HEK293T (cell line): ENCODE results near the gene COG2.
"Not testable (repeated sequence)": the region's sequence is repeated elsewhere in the genome, so short reads cannot be mapped to it uniquely, and the experiment has no call there.

Experiments used
- CTCF ChIA-PET: fragments of 350-600 bp; formaldehyde crosslinking; extraction: SDS; loops from one replicate; lab custom pipeline; 2021; ENCODE audit warnings: antibody characterized with exemption, inconsistent platforms; lab: Yijun Ruan, JAX
- POLR2A ChIA-PET: fragments of 350-600 bp; formaldehyde crosslinking; extraction: SDS; loops from one replicate; lab custom pipeline; 2020; ENCODE audit warnings: antibody characterized with exemption, inconsistent platforms; lab: Yijun Ruan, JAX
- DNase-seq: peaks from one replicate; pipeline ENCODE4 v3.0.0; 2012; ENCODE audit warnings: mixed read lengths; ENCODE audit errors: extremely low spot score
- ARNT ChIP-seq: fragments of 450-650 bp; IDR thresholded peaks from 2 replicates; pipeline ENCODE4 v1.6.1; 2017; ENCODE audit warnings: mild to moderate bottlenecking
- BHLHE40 ChIP-seq: fragments of 450-650 bp; IDR thresholded peaks from 2 replicates; pipeline ENCODE4 v1.6.1; 2016; ENCODE audit warnings: mild to moderate bottlenecking, moderate library complexity, borderline replicate concordance
- CTBP1 ChIP-seq: fragments of 450-650 bp; IDR thresholded peaks from 2 replicates; pipeline ENCODE4 v1.6.1; 2016; ENCODE audit warnings: borderline replicate concordance
- ELF4 ChIP-seq: fragments of 450-650 bp; IDR thresholded peaks from 2 replicates; pipeline ENCODE4 v1.6.1; 2017; ENCODE audit warnings: antibody characterized with exemption
- FOXA1 ChIP-seq: fragments of 450-650 bp; IDR thresholded peaks from 2 replicates; pipeline ENCODE4 v1.6.1; 2016; ENCODE audit warnings: mild to moderate bottlenecking
- FOXK2 ChIP-seq: fragments of 450-650 bp; IDR thresholded peaks from 2 replicates; pipeline ENCODE4 v1.6.1; 2016; ENCODE audit warnings: mild to moderate bottlenecking
- FOXM1 ChIP-seq: fragments of 450-650 bp; IDR thresholded peaks from 2 replicates; pipeline ENCODE4 v1.6.1; 2017; ENCODE audit warnings: mild to moderate bottlenecking, borderline replicate concordance
- HDGF ChIP-seq: fragments of 450-650 bp; IDR thresholded peaks from 2 replicates; pipeline ENCODE4 v1.6.1; 2017; ENCODE audit warnings: antibody characterized with exemption, borderline replicate concordance
- L3MBTL2 ChIP-seq: fragments of 450-650 bp; conservative IDR thresholded peaks from 2 replicates; pipeline ENCODE4 v1.6.1; 2016; ENCODE audit warnings: mild to moderate bottlenecking
- LEF1 ChIP-seq: fragments of 450-650 bp; IDR thresholded peaks from 2 replicates; pipeline ENCODE4 v1.6.1; 2017; ENCODE audit warnings: mild to moderate bottlenecking, borderline replicate concordance
- NFRKB ChIP-seq: fragments of 450-650 bp; IDR thresholded peaks from 2 replicates; pipeline ENCODE4 v1.6.1; 2016; ENCODE audit warnings: mild to moderate bottlenecking, moderate library complexity
- PKNOX1 ChIP-seq: fragments of 450-650 bp; IDR thresholded peaks from 2 replicates; pipeline ENCODE4 v1.6.1; 2016
- SP1 ChIP-seq: fragments of 450-650 bp; IDR thresholded peaks from 2 replicates; pipeline ENCODE4 v1.6.1; 2017
- SUZ12 ChIP-seq: fragments of 450-650 bp; IDR thresholded peaks from 2 replicates; pipeline ENCODE4 v1.6.1; 2016; ENCODE audit warnings: mild to moderate bottlenecking
- TARDBP ChIP-seq: fragments of 450-650 bp; IDR thresholded peaks from 2 replicates; pipeline ENCODE4 v1.6.1; 2016
- ZNF384 ChIP-seq: fragments of 450-650 bp; IDR thresholded peaks from 2 replicates; pipeline ENCODE4 v1.6.1; 2016

COG2 gene

DNA sequence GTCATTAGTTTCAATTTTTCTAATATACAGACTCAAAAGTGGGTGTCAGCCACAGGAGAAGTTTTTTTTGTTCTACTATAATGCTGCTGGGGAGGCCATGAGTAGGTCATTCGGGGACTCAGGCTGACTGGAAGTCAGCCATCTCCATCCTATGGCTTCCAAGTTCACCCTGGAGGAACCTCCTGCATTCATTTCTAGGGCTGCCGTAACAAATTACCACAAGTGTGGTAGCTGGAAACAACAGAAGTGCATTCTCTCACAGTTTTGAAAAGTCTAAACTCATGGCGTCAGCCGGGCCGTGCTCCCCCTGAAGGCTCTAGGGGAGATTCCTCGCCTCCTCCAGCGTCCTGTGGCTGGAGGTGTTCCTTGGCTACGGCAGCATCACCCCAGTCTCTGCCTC is 53.9 kb downstream of the COG2 start:
- CTCF ChIA-PET: no interaction called here

DNA sequence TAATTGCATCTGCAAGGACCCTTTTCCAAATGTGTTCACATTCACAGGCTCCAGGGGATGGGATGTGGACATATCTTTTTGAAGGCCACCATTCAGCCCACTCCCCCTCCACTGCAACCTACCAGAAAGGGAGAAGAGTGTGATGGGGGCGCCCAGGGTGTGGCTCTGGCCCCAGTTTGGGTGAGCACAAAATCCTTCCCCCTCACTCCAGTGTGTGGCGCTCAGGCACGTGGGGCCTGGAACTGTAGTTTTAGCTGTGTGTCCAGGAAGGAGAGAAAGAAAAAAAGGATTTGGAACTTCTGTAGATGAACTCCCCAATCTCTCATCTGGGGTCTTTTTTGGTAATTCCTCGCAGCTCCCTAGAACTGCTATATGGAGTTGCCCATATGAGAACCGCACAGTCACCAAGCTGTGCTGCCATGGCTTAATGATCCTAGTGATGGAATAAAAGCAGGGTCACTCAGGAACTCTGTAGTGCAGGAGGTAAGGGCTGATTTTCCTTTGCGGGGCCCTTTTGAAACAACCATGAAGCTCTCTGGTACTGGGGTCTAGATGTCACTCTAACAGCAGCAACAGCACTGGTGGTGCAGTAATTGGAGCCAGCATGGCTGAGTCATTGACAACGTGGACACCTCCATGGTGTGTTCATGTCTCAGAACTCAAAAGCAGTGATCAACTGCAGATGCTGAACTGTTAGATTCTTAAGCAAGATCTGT is 54.6 kb downstream of the COG2 start:
- CTCF ChIA-PET: no interaction called here

More for the DNA sequence above, 53.9 kb downstream of the COG2 start:
- TF ChIP-seq ARNT: no peak
- no peak for TF ChIP-seq BHLHE40
- TF ChIP-seq LEF1: no peak
- no peak for TF ChIP-seq CTBP1
- TF ChIP-seq SP1: no peak
- TF ChIP-seq SUZ12: no peak
- TF ChIP-seq FOXK2: no peak
- POLR2A ChIA-PET: no interaction called here
- DNase-seq: no peak

DNA sequence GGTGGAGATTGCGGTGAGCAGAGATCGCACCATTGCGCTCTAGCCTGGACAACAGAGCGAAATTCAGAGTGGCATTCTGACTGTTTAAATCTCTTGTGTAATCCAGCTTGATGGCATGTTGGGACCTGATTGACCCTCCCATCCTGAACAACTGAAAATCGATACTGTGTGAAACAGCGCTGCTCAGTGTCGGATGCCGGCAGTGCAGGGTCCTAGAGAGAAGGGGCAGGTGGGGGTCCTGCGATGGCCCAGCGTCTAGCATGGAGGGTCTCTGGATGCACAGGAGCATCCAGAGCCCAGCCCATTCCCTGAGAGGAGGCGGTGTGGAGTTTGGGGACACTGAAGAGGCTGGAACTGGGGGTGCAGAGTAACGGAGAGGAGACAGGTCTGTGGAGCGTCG is 55.8 kb downstream of the COG2 start:
- peak; percentile 49 for DNase-seq
- CTCF ChIA-PET: no interaction called here
- TF ChIP-seq SUZ12: no peak
- TF ChIP-seq FOXM1: no peak
- no peak for TF ChIP-seq FOXA1
- TF ChIP-seq TARDBP: no peak
- TF ChIP-seq SP1: no peak
- POLR2A ChIA-PET: no interaction called here

More for the DNA sequence above, 54.6 kb downstream of the COG2 start:
- POLR2A ChIA-PET: no interaction called here
- DNase-seq: no peak
- no peak for TF ChIP-seq HDGF
- TF ChIP-seq LEF1: no peak
- TF ChIP-seq FOXM1: no peak
- no peak for TF ChIP-seq CTBP1
- no peak for TF ChIP-seq PKNOX1
- TF ChIP-seq SP1: no peak
- no peak for TF ChIP-seq SUZ12
- no peak for TF ChIP-seq ELF4
- no peak for TF ChIP-seq ARNT
- TF ChIP-seq FOXA1: no peak
- no peak for TF ChIP-seq FOXK2

DNA sequence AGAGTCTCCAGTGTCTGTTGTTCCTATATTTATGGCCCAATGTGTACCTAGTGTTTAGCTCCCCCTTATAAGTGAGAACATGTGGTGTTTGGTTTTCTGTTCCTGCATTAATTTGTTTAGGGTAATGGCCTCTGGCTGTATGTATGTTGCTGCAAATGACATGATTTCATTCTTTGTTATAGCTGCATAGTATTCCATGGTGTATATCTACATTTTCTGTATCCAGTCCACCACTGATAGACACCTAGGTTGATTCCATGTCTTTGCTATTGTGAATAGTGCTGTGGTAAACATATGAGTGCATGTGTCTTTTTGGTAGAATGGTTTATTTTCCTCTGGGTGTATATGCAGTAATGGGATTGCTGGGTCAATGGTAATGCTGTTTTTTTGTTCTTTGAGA is 56.7 kb downstream of the COG2 start:
- POLR2A ChIA-PET, CTCF ChIA-PET, DNase-seq: not testable (repeated sequence)

- no peak for DNase-seq
- ChIA-PET POLR2A (no interaction called here), CTCF (no interaction called here)
- TF ChIP-seq CTBP1: no peak
- TF ChIP-seq LEF1: no peak
- no peak for TF ChIP-seq HDGF
- no peak for TF ChIP-seq SUZ12
- no peak for TF ChIP-seq BHLHE40
- TF ChIP-seq L3MBTL2: no peak
- no peak for TF ChIP-seq FOXA1
- TF ChIP-seq FOXM1: no peak
- TF ChIP-seq ZNF384: no peak
- TF ChIP-seq SP1: no peak
- TF ChIP-seq ELF4: no peak
- no peak for TF ChIP-seq NFRKB
Observed at GRCh38 chr1:230699716-230700115, 57.4 kb downstream of the COG2 start.

GRCh38 chr1:230700132-230700531 is 57.9 kb downstream of the COG2 start:
- no peak for DNase-seq
- POLR2A ChIA-PET: no interaction called here
- CTCF ChIA-PET: no interaction called here
- TF ChIP-seq ELF4: no peak
- TF ChIP-seq ARNT: no peak
- TF ChIP-seq TARDBP: no peak
- no peak for TF ChIP-seq FOXM1
- no peak for TF ChIP-seq FOXK2

GRCh38 chr1:230701434-230701833 is 59.2 kb downstream of the COG2 start:
- CTCF ChIA-PET: no interaction called here
- DNase-seq: no peak
- POLR2A ChIA-PET: no interaction called here
- TF ChIP-seq SUZ12 (no peak), FOXM1 (no peak), CTBP1 (no peak), LEF1 (no peak), L3MBTL2 (no peak), HDGF (no peak), FOXK2 (no peak), NFRKB (no peak), BHLHE40 (no peak), ARNT (no peak), PKNOX1 (no peak), ELF4 (no peak), TARDBP (no peak), SP1 (no peak), ZNF384 (no peak), FOXA1 (no peak)
